A204.1 (cell line): ENCODE measurements around the gene GRIN2C.

Experiments used
- FAIRE-seq: peaks from 2 replicates; lab custom pipeline; 2012; peaks lifted over from hg19 to GRCh38; lab: Jason Lieb, UNC

GRIN2C gene

DNA sequence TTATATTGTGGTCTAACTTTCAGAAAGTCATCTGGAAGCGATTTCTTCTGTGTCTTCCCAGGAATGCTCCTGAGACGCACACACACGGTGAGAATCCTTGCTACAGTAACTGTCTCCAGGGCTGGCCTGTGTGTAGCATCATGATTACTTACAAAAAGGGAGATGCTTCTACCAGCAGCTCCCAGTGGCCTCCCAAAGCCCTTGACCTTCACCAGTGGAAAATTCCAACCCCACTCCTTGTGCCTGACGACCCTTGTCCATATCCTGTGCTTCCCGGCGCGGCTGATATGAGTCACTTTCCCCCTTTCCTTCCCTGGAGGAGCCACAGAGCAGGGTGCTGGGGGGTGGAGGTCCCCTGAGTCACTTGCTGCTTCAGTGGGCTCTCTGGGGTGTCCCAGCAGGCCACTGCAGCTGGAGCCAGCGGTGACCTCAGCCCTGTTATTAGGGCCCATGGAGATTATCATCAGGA is 61.4 kb downstream of the GRIN2C start:
- FAIRE-seq, result no peak

DNA sequence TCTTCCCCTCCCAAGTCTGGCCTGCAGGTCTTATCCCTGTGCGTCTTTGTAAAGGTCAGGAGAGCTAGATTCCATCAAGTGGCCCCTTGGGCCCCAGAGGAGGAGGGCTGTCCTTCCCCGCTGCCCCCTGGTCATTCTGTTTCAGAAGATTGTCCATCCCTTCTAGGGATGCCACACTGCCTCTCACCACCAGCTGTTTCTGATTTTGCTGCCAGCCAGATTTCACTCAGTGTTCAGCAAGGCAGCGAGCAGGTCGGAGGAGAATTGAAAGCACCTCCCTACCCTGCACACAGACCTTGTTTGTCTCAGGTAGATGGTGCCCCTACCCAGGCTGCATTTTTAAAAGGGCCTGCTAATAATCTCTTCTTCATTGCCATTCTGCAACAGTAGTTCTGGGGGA is 61.9 kb downstream of the GRIN2C start:
- no peak for FAIRE-seq

DNA sequence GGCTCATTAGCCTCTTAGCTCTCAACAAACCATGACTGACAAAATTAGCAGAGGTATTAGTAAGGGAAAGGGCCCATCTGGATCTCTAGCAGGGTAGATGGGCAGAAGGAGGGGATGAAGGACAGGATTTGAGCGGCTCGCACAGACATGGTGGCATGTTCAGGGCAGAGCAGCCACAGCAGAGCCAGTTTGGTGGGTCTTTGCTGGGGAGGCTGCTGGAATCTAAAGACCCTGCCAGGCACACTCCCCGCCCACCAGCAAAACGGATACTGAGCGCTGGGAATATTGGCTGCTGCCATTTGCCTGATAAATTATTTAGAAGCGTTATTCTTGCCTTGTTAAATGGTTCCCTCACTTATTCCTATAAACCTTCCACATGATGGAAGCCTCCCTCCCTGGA is 62.8 kb downstream of the GRIN2C start:
- no peak for FAIRE-seq

DNA sequence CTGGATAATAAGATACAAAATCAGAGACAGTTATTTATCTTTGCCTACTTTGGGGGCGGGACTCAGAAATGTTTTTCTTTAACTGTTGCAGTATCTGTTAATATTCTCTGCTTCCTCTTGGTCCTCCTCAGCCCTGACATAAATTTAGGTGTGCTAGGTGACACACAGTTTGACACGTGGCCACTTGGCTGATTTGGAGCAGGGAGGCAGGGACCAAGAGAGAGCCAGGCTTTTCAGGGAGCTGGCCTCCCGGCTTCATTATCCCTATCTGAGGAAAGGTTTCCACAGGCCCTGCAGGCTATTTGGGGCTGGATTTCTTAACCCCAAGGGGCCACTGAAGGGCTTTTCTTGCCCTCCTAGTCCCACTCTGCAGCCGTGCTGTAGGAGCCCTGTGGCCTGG is 63.5 kb downstream of the GRIN2C start:
- FAIRE-seq, result no peak

DNA sequence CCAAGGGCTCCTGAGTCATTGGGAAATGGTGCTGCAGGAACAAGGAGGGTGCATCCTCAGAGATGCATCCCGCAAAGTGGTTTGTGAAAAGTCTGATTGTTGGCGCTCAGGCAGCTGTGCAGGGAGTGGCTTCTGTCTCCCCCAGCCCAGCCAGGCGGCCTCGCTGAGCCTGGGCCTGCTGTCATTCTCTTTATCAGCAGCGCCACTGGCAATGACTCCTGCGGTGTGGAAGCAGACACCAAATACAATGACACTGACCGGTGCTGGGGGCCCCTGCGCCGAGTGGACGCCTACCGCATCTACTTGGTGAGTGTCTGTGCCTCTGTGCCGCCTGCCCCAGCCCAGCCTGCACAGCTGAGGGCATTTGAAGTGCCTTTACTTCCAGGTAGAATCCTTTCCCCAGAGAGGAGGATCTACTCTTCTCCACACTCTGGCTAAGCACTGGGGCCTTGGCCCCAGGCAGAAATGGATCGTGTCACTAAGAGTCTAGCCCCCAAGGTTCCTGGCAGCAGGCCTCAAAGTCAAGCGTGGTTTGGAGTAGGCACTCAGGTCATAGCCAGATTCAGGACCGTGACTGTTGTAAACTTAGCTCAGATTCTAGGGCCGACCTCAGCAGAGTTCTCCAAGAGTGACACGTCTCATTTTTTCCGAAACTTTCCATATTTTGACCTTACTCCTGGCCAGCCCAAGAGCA is 64.2 kb downstream of the GRIN2C start:
- FAIRE-seq, result no peak

DNA sequence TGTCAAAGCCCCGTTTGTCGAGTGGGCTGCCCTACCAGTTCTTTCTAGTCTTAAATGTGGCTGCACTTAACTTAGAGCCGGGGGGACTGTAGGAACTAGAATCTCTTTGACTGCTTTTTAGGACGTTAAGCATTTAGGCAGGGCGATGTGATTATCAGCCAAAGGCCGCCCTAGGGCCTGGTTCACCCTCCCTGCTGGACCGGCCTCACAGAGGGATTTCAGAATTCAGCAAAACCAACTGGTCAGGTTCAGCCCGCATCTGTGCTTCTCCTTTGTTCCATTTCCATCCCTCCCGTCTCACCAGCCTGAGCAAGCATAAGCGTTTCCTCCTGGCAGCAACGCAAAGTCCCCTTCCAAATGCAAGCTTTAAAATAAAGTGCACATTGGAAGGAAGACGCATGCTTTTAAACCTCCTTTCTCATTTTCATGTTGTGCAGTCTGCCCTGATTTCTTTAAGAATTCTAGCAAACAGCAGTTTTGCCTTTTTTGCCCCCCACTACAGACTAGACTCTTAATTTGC is 67.0 kb downstream of the GRIN2C start:
- no peak for FAIRE-seq
